ENCODE data around the gene NCK1.
"Not testable (repeated sequence)": the region's sequence is repeated elsewhere in the genome, so short reads cannot be mapped to it uniquely, and the experiment has no call there.

NCK1 gene

DNA sequence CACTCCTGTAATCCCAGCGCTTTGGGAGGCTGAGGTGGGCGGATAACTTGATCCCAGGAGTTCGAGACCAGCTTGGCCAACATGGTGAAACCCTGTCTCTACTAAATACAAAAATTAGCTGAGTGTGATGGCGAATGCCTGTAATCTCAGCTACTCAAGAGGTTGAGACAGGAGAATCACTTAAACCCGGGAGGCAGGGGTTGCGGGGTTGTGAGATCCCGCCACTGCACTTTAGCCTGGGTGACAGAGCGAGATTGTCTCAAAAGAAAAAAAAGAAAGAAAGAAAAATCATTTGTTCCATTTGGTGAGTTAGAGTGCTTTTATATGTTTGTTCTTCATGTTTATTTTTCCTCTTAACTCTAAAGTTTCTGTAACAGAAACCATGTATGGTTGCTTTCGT is 7.3 kb downstream of the NCK1 start:
- no peak for DNase-seq (ENCODE audit: insufficient read length)
- FAIRE-seq = no peak
- no peak for TF ChIP-seq POLR2A (IDR thresholded peaks at IDR 0.05; ENCODE audit: low read depth, low read length)
- TF ChIP-seq TAF1 (IDR thresholded peaks at IDR 0.05; ENCODE audit: borderline replicate concordance, low read depth, low read length) = no peak
- TF ChIP-seq POLR2AphosphoS5 (IDR thresholded peaks at IDR 0.05; ENCODE audit: low read depth, low read length) = no peak

GRCh38 chr3:136872258-136872657 is 10.2 kb downstream of the NCK1 start:
- not testable (repeated sequence) for FAIRE-seq; DNase-seq (ENCODE audit: insufficient read length)

DNA sequence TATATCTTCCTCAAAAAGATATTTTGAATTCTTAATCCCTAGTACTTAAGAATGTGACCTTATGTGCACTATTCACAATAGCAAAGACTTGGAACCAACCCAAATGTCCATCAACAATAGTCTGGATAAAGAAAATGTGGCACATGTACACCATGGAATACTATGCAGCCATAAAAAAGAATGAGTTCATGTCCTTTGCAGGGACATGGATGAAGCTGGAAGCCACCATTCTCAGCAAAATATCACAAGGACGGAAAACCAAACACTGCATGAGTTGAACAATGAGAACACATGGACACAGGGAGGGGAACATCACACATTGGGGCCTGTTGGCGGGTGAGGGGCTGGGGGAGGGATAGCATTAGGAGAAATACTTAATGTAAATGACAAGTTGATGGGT is 17.5 kb downstream of the NCK1 start:
- not testable (repeated sequence) for DNase-seq (ENCODE audit: insufficient read length); FAIRE-seq

GRCh38 chr3:136882571-136882970 is 20.6 kb downstream of the NCK1 start:
- TF ChIP-seq POLR2A (IDR thresholded peaks at IDR 0.05; ENCODE audit: low read depth, low read length) = no peak
- no peak for TF ChIP-seq POLR2AphosphoS5 (IDR thresholded peaks at IDR 0.05; ENCODE audit: low read depth, low read length)
- TF ChIP-seq TAF1 (IDR thresholded peaks at IDR 0.05; ENCODE audit: borderline replicate concordance, low read depth, low read length) = no peak
- FAIRE-seq (no peak), DNase-seq (ENCODE audit: insufficient read length) (no peak)

GRCh38 chr3:136883967-136884720 is 22.1 kb downstream of the NCK1 start:
- no peak for DNase-seq (ENCODE audit: insufficient read length)

GRCh38 chr3:136885357-136886213 is 23.6 kb downstream of the NCK1 start:
- no peak for TF ChIP-seq POLR2AphosphoS5 (IDR thresholded peaks at IDR 0.05; ENCODE audit: low read depth, low read length)
- TF ChIP-seq TAF1 (IDR thresholded peaks at IDR 0.05; ENCODE audit: borderline replicate concordance, low read depth, low read length) = no peak
- TF ChIP-seq POLR2A (IDR thresholded peaks at IDR 0.05; ENCODE audit: low read depth, low read length) = no peak
- DNase-seq (ENCODE audit: insufficient read length) (no peak), FAIRE-seq (no peak)

More at GRCh38 chr3:136883967-136884720, 22.1 kb downstream of the NCK1 start:
- no peak for FAIRE-seq
- TF ChIP-seq TAF1 (IDR thresholded peaks at IDR 0.05; ENCODE audit: borderline replicate concordance, low read depth, low read length) (no peak), POLR2A (IDR thresholded peaks at IDR 0.05; ENCODE audit: low read depth, low read length) (no peak), POLR2AphosphoS5 (IDR thresholded peaks at IDR 0.05; ENCODE audit: low read depth, low read length) (no peak)

DNA sequence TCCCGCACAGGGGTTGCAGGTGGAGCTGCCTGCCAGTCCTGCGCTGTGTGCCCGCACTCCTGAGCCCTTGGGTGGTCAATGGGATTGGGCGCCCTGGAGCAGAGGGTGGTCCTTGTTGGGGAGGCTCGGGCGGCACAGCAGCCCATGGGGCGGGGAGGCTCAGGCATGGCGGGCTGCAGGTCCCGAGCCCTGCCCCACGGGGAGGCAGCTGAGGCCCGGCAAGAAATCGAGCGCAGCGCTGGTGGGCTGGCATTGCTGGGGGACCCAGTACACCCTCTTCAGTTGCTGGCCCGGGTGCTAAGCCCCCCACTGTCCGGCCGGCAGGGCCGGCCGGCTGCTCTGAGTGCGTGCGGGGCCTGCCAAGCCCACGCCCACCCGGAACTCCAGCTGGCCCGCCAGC is 27.9 kb downstream of the NCK1 start:
- TF ChIP-seq POLR2A (IDR thresholded peaks at IDR 0.05; ENCODE audit: low read depth, low read length) (no peak), POLR2AphosphoS5 (IDR thresholded peaks at IDR 0.05; ENCODE audit: low read depth, low read length) (no peak), TAF1 (IDR thresholded peaks at IDR 0.05; ENCODE audit: borderline replicate concordance, low read depth, low read length) (no peak)
- DNase-seq (ENCODE audit: insufficient read length) (no peak), FAIRE-seq (no peak)

GRCh38 chr3:136891934-136892855 is 30.2 kb downstream of the NCK1 start:
- DNase-seq (ENCODE audit: insufficient read length) = no peak
- FAIRE-seq = no peak
- TF ChIP-seq POLR2A (IDR thresholded peaks at IDR 0.05; ENCODE audit: low read depth, low read length) (no peak), TAF1 (IDR thresholded peaks at IDR 0.05; ENCODE audit: borderline replicate concordance, low read depth, low read length) (no peak), POLR2AphosphoS5 (IDR thresholded peaks at IDR 0.05; ENCODE audit: low read depth, low read length) (no peak)

GRCh38 chr3:136893848-136894443 is 31.9 kb downstream of the NCK1 start:
- DNase-seq (ENCODE audit: insufficient read length) (no peak), FAIRE-seq (peak; percentile 58)
- TF ChIP-seq POLR2AphosphoS5 (IDR thresholded peaks at IDR 0.05; ENCODE audit: low read depth, low read length) = no peak
- no peak for TF ChIP-seq TAF1 (IDR thresholded peaks at IDR 0.05; ENCODE audit: borderline replicate concordance, low read depth, low read length)
- no peak for TF ChIP-seq POLR2A (IDR thresholded peaks at IDR 0.05; ENCODE audit: low read depth, low read length)

- not testable (repeated sequence) for FAIRE-seq; DNase-seq (ENCODE audit: insufficient read length)
These were observed 35.2 kb downstream of the NCK1 start for GRCh38 chr3:136897171-136897570.

GRCh38 chr3:136898549-136898948 is 36.5 kb downstream of the NCK1 start:
- no peak for TF ChIP-seq POLR2A (IDR thresholded peaks at IDR 0.05; ENCODE audit: low read depth, low read length)
- TF ChIP-seq TAF1 (IDR thresholded peaks at IDR 0.05; ENCODE audit: borderline replicate concordance, low read depth, low read length) = no peak
- TF ChIP-seq POLR2AphosphoS5 (IDR thresholded peaks at IDR 0.05; ENCODE audit: low read depth, low read length) = no peak
- no peak for FAIRE-seq
- DNase-seq (ENCODE audit: insufficient read length) = no peak

All from GM12892 (cell line).